ENCODE measurements around the gene HBM.

GRCh38 chr16:162271-162991 is 3.3 kb upstream of the HBM start:
- TF ChIP-seq CTCF (IDR thresholded peaks at IDR 0.05) (no peak), POLR2A (IDR thresholded peaks at IDR 0.05; ENCODE audit: low read depth) (no peak)

Measured in esophagus muscularis mucosa (tissue), 3 donors.